Measurements from ENCODE around the gene CHCHD6. TPM values are rescaled to one million over a fixed set of nuclear protein-coding genes. Genes with fewer than 3 reads are reported as not detected.

CHCHD6 gene
- total RNA-seq, 1 experiment from 2014 or later: 29.6 TPM

- no TSS peak for BruUV-seq (replicated peaks)
Observed at GRCh38 chr3:126760541-126760940, 56.5 kb downstream of the CHCHD6 start.

GRCh38 chr3:126763035-126763434 is 59.0 kb downstream of the CHCHD6 start:
- Mint-ChIP-seq H3K36me3 (ENCODE audit: insufficient read depth, unreplicated experiment) (peaks cover 6% of the 10 kb centered on the region), H3K27me3 (ENCODE audit: insufficient read depth, unreplicated experiment) (no peaks in the 10 kb centered on the region), H3K27ac (ENCODE audit: low read depth, unreplicated experiment) (no peak overlapping the region), H3K9me3 (ENCODE audit: unreplicated experiment) (no peaks in the 10 kb centered on the region), H3K4me1 (ENCODE audit: insufficient read depth, unreplicated experiment) (no peaks in the 10 kb centered on the region), H3K4me3 (ENCODE audit: unreplicated experiment) (no peak overlapping the region)
- TF ChIP-seq CTCF (IDR thresholded peaks at IDR 0.05; ENCODE audit: unreplicated experiment): no peak
- CTCF ChIA-PET: interaction anchor here (0.7 to 2.5 kb wide), 2 partner anchors 9 to 16 kb away, joined by 4 to 11 read pairs; no protein-coding TSS in a partner anchor
- POLR2A ChIA-PET: interaction anchor here (0.5 to 1.2 kb wide), 4 partner anchors 8 to 667 kb away, joined by 3 to 6 read pairs (median 4); no protein-coding TSS in a partner anchor
- no TSS peak for BruUV-seq (replicated peaks)
- DNase-seq (ENCODE audit: unreplicated experiment): no peak
- intact Hi-C loops (cut with micrococcal nuclease): no loop called here

More at GRCh38 chr3:126760541-126760940, 56.5 kb downstream of the CHCHD6 start:
- H3K27me3 Mint-ChIP-seq (ENCODE audit: insufficient read depth, unreplicated experiment): no peaks in the 10 kb centered on the region
- intact Hi-C loops (cut with micrococcal nuclease): no loop called here
- no peak overlapping the region for H3K4me3 Mint-ChIP-seq (ENCODE audit: unreplicated experiment)
- no peak for DNase-seq (ENCODE audit: unreplicated experiment)
- H3K27ac Mint-ChIP-seq (ENCODE audit: low read depth, unreplicated experiment): no peak overlapping the region
- CTCF ChIA-PET: interaction anchor here (1.8 kb wide), 1 partner anchor 9 kb away, joined by 11 read pairs; no protein-coding TSS in a partner anchor
- POLR2A ChIA-PET: no interaction called here
- no peaks in the 10 kb centered on the region for H3K9me3 Mint-ChIP-seq (ENCODE audit: unreplicated experiment)
- H3K36me3 Mint-ChIP-seq (ENCODE audit: insufficient read depth, unreplicated experiment): no peaks in the 10 kb centered on the region
- no peaks in the 10 kb centered on the region for H3K4me1 Mint-ChIP-seq (ENCODE audit: insufficient read depth, unreplicated experiment)
- TF ChIP-seq CTCF (IDR thresholded peaks at IDR 0.05; ENCODE audit: unreplicated experiment): no peak

GRCh38 chr3:126765187-126766069 is 61.4 kb downstream of the CHCHD6 start:
- ChIA-PET POLR2A (interaction anchor here (0.7 kb wide), 1 partner anchor 1149 kb away, joined by 3 read pairs; no protein-coding TSS in a partner anchor), CTCF (interaction anchor here (0.7 to 1.1 kb wide), 3 partner anchors 10 to 700 kb away, joined by 3 read pairs; no protein-coding TSS in a partner anchor)
- DNase-seq (ENCODE audit: unreplicated experiment): no peak
- no peaks in the 10 kb centered on the region for H3K27me3 Mint-ChIP-seq (ENCODE audit: insufficient read depth, unreplicated experiment)
- no peaks in the 10 kb centered on the region for H3K9me3 Mint-ChIP-seq (ENCODE audit: unreplicated experiment)
- peaks cover 6% of the 10 kb centered on the region for H3K36me3 Mint-ChIP-seq (ENCODE audit: insufficient read depth, unreplicated experiment)
- intact Hi-C loops (cut with micrococcal nuclease): no loop called here
- no peak overlapping the region for H3K4me3 Mint-ChIP-seq (ENCODE audit: unreplicated experiment)
- no peak overlapping the region for H3K27ac Mint-ChIP-seq (ENCODE audit: low read depth, unreplicated experiment)
- no TSS peak for BruUV-seq (replicated peaks)
- no peaks in the 10 kb centered on the region for H3K4me1 Mint-ChIP-seq (ENCODE audit: insufficient read depth, unreplicated experiment)
- no peak for TF ChIP-seq CTCF (IDR thresholded peaks at IDR 0.05; ENCODE audit: unreplicated experiment)

GRCh38 chr3:126766653-126767052 is 62.6 kb downstream of the CHCHD6 start:
- no peak overlapping the region for H3K4me3 Mint-ChIP-seq (ENCODE audit: unreplicated experiment)

More at GRCh38 chr3:126766653-126767052, 62.6 kb downstream of the CHCHD6 start:
- ChIA-PET POLR2A (no interaction called here), CTCF (no interaction called here)
- no TSS peak for BruUV-seq (replicated peaks)
- Mint-ChIP-seq H3K4me1 (ENCODE audit: insufficient read depth, unreplicated experiment) (peaks cover 2% of the 10 kb centered on the region), H3K27me3 (ENCODE audit: insufficient read depth, unreplicated experiment) (no peaks in the 10 kb centered on the region), H3K27ac (ENCODE audit: low read depth, unreplicated experiment) (no peak overlapping the region), H3K9me3 (ENCODE audit: unreplicated experiment) (peaks cover 7% of the 10 kb centered on the region), H3K36me3 (ENCODE audit: insufficient read depth, unreplicated experiment) (peaks cover 6% of the 10 kb centered on the region)
- DNase-seq (ENCODE audit: unreplicated experiment): no peak
- intact Hi-C loops (cut with micrococcal nuclease): no loop called here
- no peak for TF ChIP-seq CTCF (IDR thresholded peaks at IDR 0.05; ENCODE audit: unreplicated experiment)
